DND-41 (cell line): ENCODE data around the gene KCND3.

Experiments
- ATAC-seq: fragments of 200-7000 bp; cut with Tn5 transposase; 3 replicates; pipeline ENCODE4 v1.9.1; 2021; ENCODE audit warnings: low read depth; ENCODE audit not compliant: insufficient read depth
- DNase-seq: peaks from one replicate; pipeline ENCODE4 v3.0.0-alpha.2; 2020
- H2AFZ ChIP-seq: 2 replicates; pipeline ENCODE4 v1.6.0; 2012; ENCODE audit warnings: low read depth, low read length
- H3K27ac ChIP-seq: 2 replicates; pipeline ENCODE4 v1.5.1; 2012; ENCODE audit warnings: low read length, inconsistent platforms
- H3K27me3 ChIP-seq: fragments of 200-600 bp; sonication (generic); 2 replicates; pipeline ENCODE4 v1.6.0; 2012; ENCODE audit warnings: low read length, mild to moderate bottlenecking, inconsistent platforms; ENCODE audit not compliant: insufficient read depth, poor library complexity
- H3K36me3 ChIP-seq: 2 replicates; pipeline ENCODE4 v1.5.1; 2012; ENCODE audit warnings: low read length, inconsistent platforms; ENCODE audit not compliant: insufficient read depth
- H3K4me1 ChIP-seq: 2 replicates; pipeline ENCODE4 v1.5.1; 2012; ENCODE audit warnings: mild to moderate bottlenecking, low read length; ENCODE audit not compliant: insufficient read depth
- H3K4me2 ChIP-seq: 2 replicates; pipeline ENCODE4 v1.6.0; 2012; ENCODE audit warnings: mild to moderate bottlenecking, moderate library complexity, low read length, inconsistent platforms; ENCODE audit not compliant: insufficient read depth
- H3K4me3 ChIP-seq, 2 experiments: fragments of 200-600 bp in 1 of 2; shearing (Covaris generic) in 1 of 2; 2 replicates each; pipeline ENCODE4 v1.5.1; 2012 to 2016; ENCODE audit warnings: inconsistent platforms in 2 of 2, low read length in 2 of 2, mild to moderate bottlenecking in 2 of 2, low read depth in 1 of 2, moderate library complexity in 1 of 2
- H3K79me2 ChIP-seq: 2 replicates; pipeline ENCODE4 v1.6.0; 2012; ENCODE audit warnings: low read length, inconsistent platforms; ENCODE audit not compliant: insufficient read depth
- H3K9ac ChIP-seq: 2 replicates; pipeline ENCODE4 v1.6.0; 2012; ENCODE audit warnings: low read depth, mild to moderate bottlenecking, inconsistent platforms, low read length, moderate library complexity
- H3K9me3 ChIP-seq: 2 replicates; pipeline ENCODE4 v1.5.1; 2012; ENCODE audit warnings: low read length, moderate library complexity, mild to moderate bottlenecking, inconsistent platforms; ENCODE audit not compliant: insufficient read depth, severe bottlenecking
- H4K20me1 ChIP-seq: 2 replicates; pipeline ENCODE4 v1.6.0; 2012; ENCODE audit warnings: low read length; ENCODE audit not compliant: insufficient read depth
- CTCF ChIP-seq: IDR thresholded peaks from 2 replicates; pipeline ENCODE4 v1.5.1; 2012; ENCODE audit warnings: borderline replicate concordance, low read length, moderate library complexity, mild to moderate bottlenecking; ENCODE audit not compliant: poor library complexity, severe bottlenecking; ENCODE audit errors: extremely low read depth
- EZH2 ChIP-seq: IDR thresholded peaks from 3 replicates; pipeline ENCODE4 v1.6.1; 2012; ENCODE audit warnings: borderline replicate concordance, low read depth, mild to moderate bottlenecking, moderate library complexity, low read length, inconsistent platforms; ENCODE audit not compliant: severe bottlenecking

KCND3 gene

GRCh38 chr1:111906111-111906510 lies 83.4 kb downstream of the KCND3 start:
- H3K4me1 ChIP-seq, result no peaks in the 10 kb centered on the region
- DNase-seq (no peak), ATAC-seq (no peak)
- H3K4me2 ChIP-seq, result no peak overlapping the region
- H3K9ac ChIP-seq, result no peak overlapping the region
- TF ChIP-seq EZH2, result no peak
- TF ChIP-seq CTCF, result no peak
- peaks cover 3% of the 10 kb centered on the region for H3K27me3 ChIP-seq
- H3K79me2 ChIP-seq, result no peaks in the 10 kb centered on the region
- H3K27ac ChIP-seq, result no peak overlapping the region
- no peaks in the 10 kb centered on the region for H3K9me3 ChIP-seq
- H2AFZ ChIP-seq, result no peak overlapping the region
- no peaks in the 10 kb centered on the region for H3K36me3 ChIP-seq
- H4K20me1 ChIP-seq, result no peaks in the 10 kb centered on the region
- H3K4me3 ChIP-seq, result no peak overlapping the region

GRCh38 chr1:111904478-111905218 lies 84.8 kb downstream of the KCND3 start:
- Histone ChIP-seq H3K79me2 (no peaks in the 10 kb centered on the region), H4K20me1 (no peaks in the 10 kb centered on the region), H3K27me3 (peaks cover 5% of the 10 kb centered on the region), H3K27ac (no peak overlapping the region), H2AFZ (no peak overlapping the region), H3K4me1 (no peaks in the 10 kb centered on the region), H3K36me3 (no peaks in the 10 kb centered on the region), H3K9ac (no peak overlapping the region), H3K4me2 (no peak overlapping the region), H3K9me3 (no peaks in the 10 kb centered on the region), H3K4me3 (no peak overlapping the region)
- ATAC-seq (0 out of 3 replicates have a peak, but pooled peaks have one; percentile 33), DNase-seq (no peak)
- TF ChIP-seq CTCF, result no peak
- TF ChIP-seq EZH2, result no peak

- H2AFZ ChIP-seq, result no peak overlapping the region
- no peaks in the 10 kb centered on the region for H3K4me1 ChIP-seq
- H3K36me3 ChIP-seq, result no peaks in the 10 kb centered on the region
- no peak overlapping the region for H3K4me2 ChIP-seq
- TF ChIP-seq EZH2, result no peak
- TF ChIP-seq CTCF, result no peak
- no peaks in the 10 kb centered on the region for H3K79me2 ChIP-seq
- no peak overlapping the region for H3K4me3 ChIP-seq
- H3K9me3 ChIP-seq, result no peaks in the 10 kb centered on the region
- no peak for ATAC-seq
- no peak for DNase-seq
- no peak overlapping the region for H3K9ac ChIP-seq
- no peak overlapping the region for H3K27ac ChIP-seq
- peaks cover 3% of the 10 kb centered on the region for H3K27me3 ChIP-seq
- H4K20me1 ChIP-seq, result no peaks in the 10 kb centered on the region
Observed at GRCh38 chr1:111903871-111904449, 85.5 kb downstream of the KCND3 start.
